Large intestine (tissue), 3 donors: ENCODE results near the gene ZNF567. TPM values are rescaled to one million over a fixed set of nuclear protein-coding genes. Genes with fewer than 3 reads are reported as not detected.
A peak's percentile ranks its signal among the peaks of the same experiment; 100 is the strongest.
"Not testable (repeated sequence)": the region's sequence is repeated elsewhere in the genome, so short reads cannot be mapped to it uniquely, and the experiment has no call there.

ENCODE experiments used
- DNase-seq, 2 donors: peaks; one replicate each; pipeline versions ENCODE4 v3.0.0 to v3.0.0-alpha.2; 2013
- H3K27ac ChIP-seq: one replicate; pipeline ENCODE4 v1.5.1; 2013; ENCODE audit warnings: low read length
- H3K27me3 ChIP-seq: 2 replicates; pipeline ENCODE4 v1.6.1; 2013; ENCODE audit warnings: low read length; ENCODE audit not compliant: control insufficient read depth, insufficient read depth
- H3K36me3 ChIP-seq: 2 replicates; pipeline ENCODE4 v1.6.1; 2013; ENCODE audit warnings: low read length; ENCODE audit not compliant: control insufficient read depth, insufficient read depth
- H3K4me1 ChIP-seq: one replicate; pipeline ENCODE4 v1.6.1; 2013; ENCODE audit warnings: low read length; ENCODE audit not compliant: control insufficient read depth, insufficient read depth
- H3K4me3 ChIP-seq: one replicate; pipeline ENCODE4 v1.5.1; 2013; ENCODE audit warnings: low read length
- H3K9me3 ChIP-seq: one replicate; pipeline ENCODE4 v1.6.1; 2013; ENCODE audit warnings: mild to moderate bottlenecking, low read depth, low read length, moderate library complexity; ENCODE audit not compliant: control insufficient read depth
- WGBS: methylation state at CpG from one replicate; pipeline ENCODE4 v1.1.5; 2013; ENCODE audit warnings: low lambda C conversion rate; ENCODE audit not compliant: insufficient coverage; 5-methylcytosine and 5-hydroxymethylcytosine counted together
- polyA plus RNA-seq: library from polyadenylated mRNA; unstranded; fragments of 120-200 nt; gene quantifications from one replicate; pipeline ENCODE4 v1.2.1, GENCODE V29; 2013

The ZNF567 gene
- polyA plus RNA-seq, 1 donor: 8.6 TPM

DNA sequence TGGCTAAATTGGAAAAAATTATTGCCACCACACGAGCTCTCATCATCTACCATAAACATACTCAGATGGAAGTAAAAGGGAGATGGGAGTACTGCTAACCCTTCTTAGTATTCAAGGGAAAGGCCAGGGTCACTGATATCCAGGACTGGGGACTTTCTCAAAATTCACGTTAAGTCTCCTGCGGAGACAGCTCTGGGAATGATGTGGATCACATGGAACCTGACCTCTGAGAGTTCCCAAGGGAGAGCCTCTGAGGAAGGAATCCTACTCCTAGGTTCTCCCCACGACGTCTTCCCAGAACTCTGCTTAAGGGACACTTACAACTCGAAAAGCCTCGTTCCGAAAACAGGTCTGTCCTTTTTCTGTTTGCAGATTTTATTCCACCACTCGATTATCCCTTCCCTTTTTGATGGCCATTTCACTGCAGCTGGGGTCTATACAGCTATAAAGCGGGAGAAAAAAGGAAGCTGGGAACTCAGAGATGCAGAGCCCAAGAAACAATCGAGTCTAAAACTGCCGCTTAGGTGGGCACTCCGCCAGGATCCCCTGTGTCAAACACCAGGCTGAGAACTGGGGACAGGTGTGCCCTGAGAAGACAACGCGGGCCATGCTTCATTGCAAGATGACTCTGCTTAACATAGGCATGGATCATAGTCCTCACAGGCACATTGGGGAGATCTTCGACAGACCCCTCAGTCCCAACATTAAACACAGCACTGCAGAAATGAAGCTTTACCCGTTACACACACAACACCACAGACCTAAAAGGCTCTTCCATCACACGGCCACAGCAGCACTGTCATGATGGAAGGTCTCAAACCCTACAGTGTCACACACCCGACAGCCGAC lies 823 bp upstream of the ZNF567 start:
- Histone ChIP-seq H3K27ac (peak overlapping the region; percentile 84), H3K36me3 (peaks cover 21% of the 10 kb centered on the region), H3K4me3 (peak overlapping the region; percentile 88), H3K4me1 (no peaks in the 10 kb centered on the region), H3K27me3 (no peaks in the 10 kb centered on the region), H3K9me3 (peaks cover 12% of the 10 kb centered on the region)
- DNase-seq: peak in 1 of 2 donors; percentile 2
- WGBS: 7% methylated on average over 3 of the region's 20 CpGs

DNA sequence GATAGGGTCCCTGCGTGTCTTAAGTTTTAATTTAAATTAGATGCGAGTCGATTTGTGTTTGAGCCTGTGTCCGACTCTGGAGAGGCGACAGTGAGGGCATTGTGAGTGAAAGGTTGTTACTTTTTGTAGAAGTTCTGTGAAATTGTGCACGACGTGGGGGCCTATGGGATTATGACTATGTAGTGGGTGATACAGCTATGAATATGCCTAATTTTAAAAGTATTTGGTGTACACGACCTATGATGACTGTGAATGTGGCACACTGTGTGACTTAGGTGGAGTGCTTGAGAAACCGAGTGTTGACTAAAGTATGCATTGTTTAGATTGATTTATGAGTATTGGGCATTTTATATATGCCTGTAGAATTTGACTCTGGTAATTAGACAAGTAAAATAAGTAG lies 646 bp downstream of the ZNF567 start:
- H3K9me3 ChIP-seq: peaks cover 14% of the 10 kb centered on the region
- no CpG with 5 or more reads among the region's 9 CpGs for WGBS
- H3K27ac ChIP-seq: peak overlapping the region; percentile 84
- no peaks in the 10 kb centered on the region for H3K4me1 ChIP-seq
- H3K4me3 ChIP-seq: peak overlapping the region; percentile 88
- peaks cover 35% of the 10 kb centered on the region for H3K36me3 ChIP-seq
- no peak for DNase-seq
- H3K27me3 ChIP-seq: no peaks in the 10 kb centered on the region

DNA sequence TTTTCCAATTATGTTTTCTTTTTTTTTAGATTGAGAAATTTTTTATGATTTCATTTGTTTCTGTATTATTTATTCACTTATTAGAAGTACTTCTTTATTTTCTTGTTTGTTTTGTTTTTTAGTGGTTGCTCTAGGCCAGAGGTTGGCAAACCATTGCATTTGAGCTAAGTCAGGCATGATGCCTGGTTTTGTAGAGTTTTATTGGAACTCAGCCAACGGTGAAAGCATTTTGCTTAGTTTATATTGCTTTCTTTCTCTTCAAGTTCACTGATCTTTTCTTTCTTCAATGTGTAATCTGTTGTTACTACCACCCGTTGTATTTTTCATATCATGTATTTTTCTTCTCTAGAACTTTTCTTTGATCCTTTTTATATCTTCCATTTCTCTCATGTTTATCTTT lies 19.7 kb downstream of the ZNF567 start:
- no peaks in the 10 kb centered on the region for H3K27me3 ChIP-seq
- H3K27ac ChIP-seq: no peak overlapping the region
- H3K9me3 ChIP-seq: peaks cover 52% of the 10 kb centered on the region
- peaks cover 12% of the 10 kb centered on the region for H3K36me3 ChIP-seq
- H3K4me3 ChIP-seq: no peak overlapping the region
- no peaks in the 10 kb centered on the region for H3K4me1 ChIP-seq
- 100% methylated on average over 1 of the region's 2 CpGs for WGBS
- DNase-seq: no peak

DNA sequence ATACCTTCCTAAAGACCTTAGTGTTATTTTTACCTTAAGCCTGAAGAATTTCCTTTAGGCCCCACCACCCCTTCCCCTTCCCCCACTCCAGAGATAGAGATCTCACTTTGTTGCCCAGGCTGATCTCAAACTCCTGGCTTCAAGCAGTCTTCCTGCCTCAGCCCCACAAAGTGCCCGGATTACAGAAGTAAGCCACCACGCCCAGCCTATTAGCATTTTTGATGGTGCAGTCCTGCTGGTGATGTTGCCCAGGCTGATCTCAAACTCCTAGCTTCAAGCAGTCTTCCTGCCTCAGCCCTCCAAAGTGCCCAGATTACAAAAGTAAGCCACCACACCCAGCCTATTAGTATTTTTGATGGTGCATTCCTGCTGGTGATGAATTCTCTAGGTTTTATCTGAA lies 22.0 kb downstream of the ZNF567 start:
- H3K27me3 ChIP-seq: no peaks in the 10 kb centered on the region
- WGBS: no CpG with 5 or more reads among the region's 2 CpGs
- H3K36me3 ChIP-seq: peaks cover 33% of the 10 kb centered on the region
- H3K27ac ChIP-seq: no peak overlapping the region
- H3K4me3 ChIP-seq: no peak overlapping the region
- no peaks in the 10 kb centered on the region for H3K4me1 ChIP-seq
- H3K9me3 ChIP-seq: peaks cover 57% of the 10 kb centered on the region
- DNase-seq: no peak

DNA sequence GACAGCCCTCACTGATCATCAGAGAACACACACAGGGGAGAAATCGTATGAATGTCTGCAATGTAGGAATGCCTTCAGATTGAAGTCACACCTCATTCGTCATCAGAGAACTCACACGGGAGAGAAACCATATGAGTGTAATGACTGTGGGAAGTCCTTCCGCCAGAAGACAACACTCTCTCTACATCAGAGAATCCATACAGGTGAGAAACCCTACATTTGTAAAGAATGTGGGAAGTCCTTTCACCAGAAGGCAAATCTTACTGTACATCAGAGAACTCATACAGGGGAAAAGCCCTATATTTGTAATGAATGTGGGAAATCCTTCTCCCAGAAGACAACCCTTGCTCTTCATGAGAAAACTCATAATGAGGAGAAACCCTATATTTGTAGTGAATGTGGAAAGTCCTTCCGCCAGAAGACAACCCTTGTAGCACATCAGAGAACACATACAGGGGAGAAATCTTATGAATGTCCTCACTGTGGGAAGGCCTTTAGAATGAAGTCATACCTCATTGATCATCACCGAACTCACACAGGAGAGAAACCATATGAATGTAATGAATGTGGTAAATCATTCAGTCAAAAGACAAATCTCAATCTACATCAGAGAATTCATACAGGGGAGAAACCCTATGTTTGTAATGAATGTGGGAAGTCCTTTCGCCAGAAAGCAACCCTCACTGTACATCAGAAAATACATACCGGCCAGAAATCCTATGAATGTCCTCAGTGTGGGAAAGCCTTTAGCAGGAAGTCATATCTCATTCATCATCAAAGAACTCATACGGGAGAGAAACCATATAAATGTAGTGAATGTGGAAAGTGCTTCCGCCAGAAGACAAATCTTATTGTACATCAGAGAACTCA lies 32.5 kb downstream of the ZNF567 start:
- Histone ChIP-seq H3K4me1 (no peaks in the 10 kb centered on the region), H3K27me3 (no peaks in the 10 kb centered on the region), H3K27ac (no peak overlapping the region), H3K36me3 (peaks cover 31% of the 10 kb centered on the region), H3K9me3 (peaks cover 35% of the 10 kb centered on the region), H3K4me3 (no peak overlapping the region)
- WGBS: 100% methylated on average over 1 of the region's 10 CpGs
- no peak for DNase-seq

DNA sequence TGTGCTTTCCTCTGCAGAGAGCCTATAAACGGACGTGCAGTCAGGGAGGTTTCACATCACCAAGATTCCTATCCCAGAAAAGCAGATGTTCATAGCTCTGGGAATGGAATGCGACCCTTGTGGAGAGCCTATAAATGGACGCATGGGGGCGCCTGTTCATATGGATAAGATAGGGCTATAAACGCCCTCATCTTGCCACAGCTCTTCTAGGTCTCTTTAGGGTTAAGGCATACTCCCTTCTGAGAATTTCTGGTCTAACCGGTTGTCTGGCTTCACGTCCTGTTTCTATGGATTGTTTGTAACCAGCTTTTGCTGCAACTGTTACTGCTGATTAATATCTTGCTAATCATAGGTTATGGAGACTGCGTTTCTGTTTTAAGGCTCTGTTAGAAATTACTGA lies 48.8 kb downstream of the ZNF567 start:
- DNase-seq, H3K4me3 ChIP-seq, H3K36me3 ChIP-seq, H3K4me1 ChIP-seq, H3K27ac ChIP-seq, H3K27me3 ChIP-seq: not testable (repeated sequence)
- WGBS: no CpG with 5 or more reads among the region's 9 CpGs
- H3K9me3 ChIP-seq: peaks cover 31% of the 10 kb centered on the region

DNA sequence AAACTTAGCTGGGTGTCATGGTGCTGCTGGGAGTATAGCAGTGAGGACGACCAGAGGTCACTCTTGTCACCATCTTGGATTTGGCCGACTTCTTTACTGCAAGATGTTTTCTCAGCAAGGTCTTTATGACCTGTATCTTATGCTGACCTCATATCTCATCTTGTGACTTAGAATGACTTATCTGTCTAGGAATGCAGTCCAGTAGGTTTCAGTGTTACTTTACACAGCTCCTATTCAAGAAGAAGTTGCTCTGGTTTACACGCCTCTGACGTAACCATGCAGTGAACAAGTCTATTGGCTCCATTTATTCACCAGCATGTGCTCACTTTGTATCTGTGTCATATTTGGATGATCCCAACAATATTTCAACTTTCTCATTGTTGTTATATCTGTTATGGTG lies 58.5 kb downstream of the ZNF567 start:
- no CpG with 5 or more reads among the region's 4 CpGs for WGBS

DNA sequence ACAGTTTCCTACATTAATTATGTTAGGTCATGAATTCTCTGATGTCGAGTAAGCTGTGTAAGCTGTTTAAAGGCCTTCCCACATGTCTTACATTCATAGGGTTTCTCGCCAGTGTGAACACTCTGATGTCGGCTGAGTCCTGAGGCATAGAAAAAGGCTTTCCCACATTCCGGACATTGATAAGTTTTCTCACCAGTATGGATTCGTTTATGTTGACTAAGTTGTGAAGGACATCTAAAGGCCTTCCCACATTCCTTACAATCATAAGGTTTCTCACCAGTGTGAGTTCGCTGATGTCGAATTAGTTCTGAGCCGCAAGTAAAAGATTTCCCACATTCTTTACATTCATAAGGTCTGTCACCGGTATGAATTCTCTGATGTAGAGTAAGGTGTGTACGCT lies 60.3 kb downstream of the ZNF567 start:
- H3K4me3 ChIP-seq: no peak overlapping the region
- H3K27ac ChIP-seq: no peak overlapping the region
- H3K4me1 ChIP-seq: no peaks in the 10 kb centered on the region
- DNase-seq: no peak
- H3K27me3 ChIP-seq: no peaks in the 10 kb centered on the region
- H3K9me3 ChIP-seq: peaks cover 36% of the 10 kb centered on the region
- WGBS: 93% methylated on average over 3 of the region's 10 CpGs
- peaks cover 35% of the 10 kb centered on the region for H3K36me3 ChIP-seq

More for the DNA sequence above, 58.5 kb downstream of the ZNF567 start:
- H3K4me1 ChIP-seq: no peaks in the 10 kb centered on the region
- no peak for DNase-seq
- H3K4me3 ChIP-seq: no peak overlapping the region
- H3K36me3 ChIP-seq: peaks cover 32% of the 10 kb centered on the region
- peaks cover 36% of the 10 kb centered on the region for H3K9me3 ChIP-seq
- H3K27me3 ChIP-seq: no peaks in the 10 kb centered on the region
- H3K27ac ChIP-seq: no peak overlapping the region

DNA sequence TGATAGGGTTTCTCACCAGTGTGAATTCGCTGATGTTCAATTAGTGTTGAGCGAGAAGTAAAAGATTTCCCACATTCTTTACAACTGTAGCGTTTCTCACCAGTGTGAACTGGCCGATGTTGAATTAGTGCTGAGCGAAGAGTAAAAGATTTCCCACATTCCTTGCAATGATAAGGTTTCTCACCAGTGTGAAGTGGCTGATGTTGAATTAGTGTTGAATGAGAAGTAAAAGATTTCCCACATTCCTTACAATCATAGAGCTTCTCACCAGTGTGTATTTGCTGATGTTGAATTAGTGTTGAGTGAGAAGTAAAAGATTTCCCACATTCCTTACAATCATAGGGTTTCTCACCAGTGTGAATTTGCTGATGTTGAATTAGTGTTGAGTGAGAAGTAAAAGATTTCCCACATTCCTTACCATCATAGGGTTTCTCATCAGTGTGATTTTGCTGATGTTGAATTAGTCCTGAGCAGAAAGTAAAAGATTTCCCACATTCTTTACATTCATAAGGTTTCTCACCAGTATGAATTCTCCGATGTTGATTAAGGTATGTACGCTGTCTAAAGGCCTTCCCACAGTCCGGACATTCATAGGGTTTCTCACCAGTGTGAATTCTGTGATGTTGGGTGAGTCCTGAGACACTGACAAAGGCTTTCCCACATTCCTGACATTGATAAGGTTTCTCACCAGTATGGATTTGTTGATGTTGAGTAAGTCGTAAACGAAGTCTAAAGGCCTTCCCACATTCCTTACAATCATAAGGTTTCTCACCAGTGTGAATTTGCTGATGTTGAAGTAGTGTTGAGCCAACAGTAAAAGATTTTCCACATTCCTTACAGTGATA lies 61.2 kb downstream of the ZNF567 start:
- H3K4me3 ChIP-seq: no peak overlapping the region
- H3K27ac ChIP-seq: no peak overlapping the region
- H3K4me1 ChIP-seq: no peaks in the 10 kb centered on the region
- 100% methylated on average over 3 of the region's 10 CpGs for WGBS
- H3K36me3 ChIP-seq: peaks cover 35% of the 10 kb centered on the region
- H3K27me3 ChIP-seq: no peaks in the 10 kb centered on the region
- DNase-seq: no peak
- peaks cover 38% of the 10 kb centered on the region for H3K9me3 ChIP-seq

DNA sequence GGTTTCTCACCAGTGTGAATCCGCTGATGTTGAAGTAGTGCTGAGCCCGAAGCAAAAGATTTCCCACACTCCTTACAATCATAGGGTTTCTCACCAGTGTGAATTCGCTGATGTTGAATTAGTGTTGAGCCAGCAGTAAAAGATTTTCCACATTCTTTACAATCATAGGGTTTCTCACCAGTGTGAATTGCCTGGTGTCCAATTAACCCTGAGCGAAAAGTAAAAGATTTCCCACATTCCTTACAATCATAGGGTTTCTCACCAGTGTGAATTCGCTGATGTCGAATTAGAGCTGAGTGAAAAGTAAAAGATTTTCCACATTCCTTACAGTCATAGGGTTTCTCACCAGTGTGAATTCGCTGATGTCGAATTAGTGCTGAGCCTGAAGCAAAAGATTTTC lies 62.2 kb downstream of the ZNF567 start:
- DNase-seq, H3K4me3 ChIP-seq, H3K27ac ChIP-seq, H3K4me1 ChIP-seq, H3K27me3 ChIP-seq: not testable (repeated sequence)
- Histone ChIP-seq H3K36me3 (peaks cover 35% of the 10 kb centered on the region), H3K9me3 (peaks cover 39% of the 10 kb centered on the region)
- WGBS: no CpG with 5 or more reads among the region's 8 CpGs
